Spleen (tissue), 11 donors: ENCODE results near the gene CNIH3. TPM values are rescaled to one million over a fixed set of nuclear protein-coding genes. Genes with fewer than 3 reads are reported as not detected.

Experiments
- DNase-seq: peaks from one replicate; pipeline ENCODE4 v3.0.0-alpha.2; 2020
- H3K27ac ChIP-seq, 8 donors: fragments of 200-600 bp; sonication (generic) in 7 of 8; 1 replicate in 4 of 8; 2 replicates in 4 of 8; pipeline versions ENCODE4 v1.5.0 to v1.8.0; 2016 to 2021; ENCODE audit warnings: inconsistent platforms in 4 of 8, mild to moderate bottlenecking in 4 of 8, moderate library complexity in 1 of 8
- H3K27me3 ChIP-seq, 7 donors: fragments of 200-600 bp; sonication (generic) in 6 of 7; replicated peaks in 1 of 7; 1 replicate in 4 of 7; 2 replicates in 3 of 7; pipeline versions ENCODE4 v1.5.0 to v1.8.0; 2016 to 2021; ENCODE audit warnings: inconsistent platforms in 3 of 7, mild to moderate bottlenecking in 1 of 7
- H3K36me3 ChIP-seq, 6 donors: fragments of 200-600 bp; sonication (generic) in 5 of 6; 1 replicate in 4 of 6; 2 replicates in 2 of 6; pipeline versions ENCODE4 v1.5.0 to v1.8.0; 2016 to 2021; ENCODE audit warnings: inconsistent platforms in 2 of 6
- H3K4me1 ChIP-seq, 6 donors: fragments of 200-600 bp; sonication (generic) in 5 of 6; 1 replicate in 3 of 6; 2 replicates in 3 of 6; pipeline versions ENCODE4 v1.5.0 to v1.8.0; 2016 to 2021; ENCODE audit warnings: inconsistent platforms in 3 of 6
- H3K4me3 ChIP-seq, 8 donors: fragments of 200-600 bp; sonication (generic) in 7 of 8; 1 replicate in 4 of 8; 2 replicates in 4 of 8; pipeline versions ENCODE4 v1.5.0 to v1.8.0; 2016 to 2021; ENCODE audit warnings: inconsistent platforms in 4 of 8, mild to moderate bottlenecking in 4 of 8, moderate library complexity in 2 of 8
- H3K9me3 ChIP-seq, 8 donors: fragments of 200-600 bp; sonication (generic) in 7 of 8; 1 replicate in 4 of 8; 2 replicates in 4 of 8; pipeline versions ENCODE4 v1.5.0 to v1.8.0; 2016 to 2021; ENCODE audit warnings: inconsistent platforms in 4 of 8
- POLR2A ChIP-seq, 3 donors: fragments of 450-650 bp; IDR thresholded peaks; one replicate each; pipeline ENCODE4 v1.5.1; 2017; ENCODE audit warnings: antibody characterized with exemption in 3 of 3, mild to moderate bottlenecking in 1 of 3
- POLR2AphosphoS5 ChIP-seq, 3 donors: sonication (generic); formaldehyde crosslinking; IDR thresholded peaks; one replicate each; pipeline ENCODE4 v1.5.1; 2017; ENCODE audit warnings: antibody characterized with exemption in 3 of 3
- WGBS, 5 donors: extraction: QIAGEN DNeasy Blood & Tissue Kit in 3 of 5; methylation state at CpG; one replicate each; pipeline versions ENCODE4 v1.1.5 to v1.1.7; 2013 to 2018; 5-methylcytosine and 5-hydroxymethylcytosine counted together
- intact Hi-C: fragments of 100-400 bp; cut with DNase I; formaldehyde crosslinking; loops from one replicate; pipeline ENCODE4 v1.15.0; 2023; ENCODE audit warnings: low total_unique reads
- polyA plus RNA-seq, 3 donors: library from polyadenylated mRNA; stranded (reverse); fragments of 200-250 nt; gene quantifications; one replicate each; pipeline ENCODE4 v1.2.1, GENCODE V29; 2013
- total RNA-seq, 7 donors: library from RNA; depleted of rRNA in 3 of 7; stranded (reverse); fragments of >200 nt in 3 of 7; fragmentation: NEBNext Ultra II Directional in 4 of 7; extraction: Animal tissue kit (Norgen Biotek cat#: 25700) in 4 of 7; gene quantifications; one replicate each; pipeline versions ENCODE4 v1.1.0 to v1.2.1, GENCODE V29; 2016 to 2021
- TF ChIP-seq, protein P1 (sequence below), 11 experiments: fragments of 200-600 bp in 7 of 11; fragments of 450-650 bp in 4 of 11; sonication (generic) in 4 of 11; IDR thresholded peaks in 8 of 11; conservative IDR thresholded peaks in 3 of 11; 1 replicate in 7 of 11; 2 replicates in 4 of 11; pipeline versions ENCODE4 v1.4.0 to v1.8.0; 2016 to 2021; ENCODE audit warnings: antibody characterized with exemption in 11 of 11, inconsistent platforms in 4 of 11, mild to moderate bottlenecking in 1 of 11
- donor health status: healthy with polysubstance abuse.
- donor health status: DM: no; HTN: no; CAD: no; lungs with moderate emphysema.
- donor health status: DM: no; HTN: no; CAD: no.
- donor health status: Bipolar disorder and iron deficiency.
- donor health status: healthy.
- donor health status: DM: no; HTN: no; CAD: no.
- donor health status: DM: yes; HTN: yes; CAD: no.

Gene CNIH3
- total and polyA plus RNA-seq, 10 donors, result 0.68 to 4.1 (median 2.0) TPM

DNA sequence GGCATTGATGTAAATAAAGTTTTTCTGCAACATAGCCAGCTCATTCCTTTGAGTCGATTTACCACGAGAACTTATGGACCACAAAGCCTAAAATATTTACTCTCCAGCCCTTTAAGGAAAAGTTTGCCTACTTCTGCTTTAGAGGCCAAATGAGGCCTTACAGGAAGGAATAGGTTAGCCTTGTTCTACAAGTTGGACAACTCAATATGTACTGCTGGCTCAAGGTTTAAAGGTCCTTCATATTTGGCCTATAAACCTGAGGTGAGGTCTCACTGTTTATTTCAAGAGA lies 168.9 kb downstream of the CNIH3 start:
- H3K36me3 ChIP-seq, result no peaks in the 10 kb centered on the region
- H3K4me3 ChIP-seq, result no peak overlapping the region
- WGBS, 5 donors, result 46 to 64% (median 51%) methylated on average over 2 of the region's 2 CpGs
- H3K4me1 ChIP-seq, result peaks cover 0 to 15% (median 4%) of the 10 kb centered on the region in 6 donors
- intact Hi-C loops, result no loop called here
- TF ChIP-seq, protein P1, sequence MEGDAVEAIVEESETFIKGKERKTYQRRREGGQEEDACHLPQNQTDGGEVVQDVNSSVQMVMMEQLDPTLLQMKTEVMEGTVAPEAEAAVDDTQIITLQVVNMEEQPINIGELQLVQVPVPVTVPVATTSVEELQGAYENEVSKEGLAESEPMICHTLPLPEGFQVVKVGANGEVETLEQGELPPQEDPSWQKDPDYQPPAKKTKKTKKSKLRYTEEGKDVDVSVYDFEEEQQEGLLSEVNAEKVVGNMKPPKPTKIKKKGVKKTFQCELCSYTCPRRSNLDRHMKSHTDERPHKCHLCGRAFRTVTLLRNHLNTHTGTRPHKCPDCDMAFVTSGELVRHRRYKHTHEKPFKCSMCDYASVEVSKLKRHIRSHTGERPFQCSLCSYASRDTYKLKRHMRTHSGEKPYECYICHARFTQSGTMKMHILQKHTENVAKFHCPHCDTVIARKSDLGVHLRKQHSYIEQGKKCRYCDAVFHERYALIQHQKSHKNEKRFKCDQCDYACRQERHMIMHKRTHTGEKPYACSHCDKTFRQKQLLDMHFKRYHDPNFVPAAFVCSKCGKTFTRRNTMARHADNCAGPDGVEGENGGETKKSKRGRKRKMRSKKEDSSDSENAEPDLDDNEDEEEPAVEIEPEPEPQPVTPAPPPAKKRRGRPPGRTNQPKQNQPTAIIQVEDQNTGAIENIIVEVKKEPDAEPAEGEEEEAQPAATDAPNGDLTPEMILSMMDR (IDR thresholded peaks at IDR 0.05 in 8 of 11, conservative IDR thresholded peaks at IDR 0.05 in 3 of 11), result no peak
- no peak for TF ChIP-seq POLR2A (IDR thresholded peaks at IDR 0.05)
- no peak for TF ChIP-seq POLR2AphosphoS5 (IDR thresholded peaks at IDR 0.05)
- H3K27ac ChIP-seq, result peak overlapping the region in 1 of 8 donors; percentile 61
- DNase-seq, result no peak
- no peaks in the 10 kb centered on the region for H3K27me3 ChIP-seq
- no peaks in the 10 kb centered on the region for H3K9me3 ChIP-seq

DNA sequence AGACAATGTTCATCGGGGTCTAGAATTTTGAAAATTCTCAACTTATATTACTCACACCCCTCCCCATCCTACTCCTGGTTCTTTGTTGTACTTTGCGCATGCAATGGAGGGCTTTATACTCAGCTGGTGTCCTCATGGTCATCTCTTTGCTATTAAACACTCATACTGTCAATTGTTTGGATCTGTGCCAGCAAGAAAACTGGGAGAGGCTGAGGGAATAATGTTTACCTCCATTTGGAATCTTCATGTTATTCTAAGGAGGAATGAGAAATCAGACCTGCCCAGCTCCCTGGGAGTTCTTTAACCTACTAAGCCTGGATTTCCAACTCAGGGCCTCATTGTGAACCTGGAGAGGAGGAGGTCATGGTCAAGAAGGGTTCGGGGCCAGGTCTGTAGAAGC lies 169.5 kb downstream of the CNIH3 start:
- Histone ChIP-seq H3K4me1 (peaks cover 0 to 15% (median 4%) of the 10 kb centered on the region in 6 donors), H3K27me3 (no peaks in the 10 kb centered on the region), H3K9me3 (no peaks in the 10 kb centered on the region), H3K4me3 (no peak overlapping the region), H3K36me3 (no peaks in the 10 kb centered on the region), H3K27ac (no peak overlapping the region)
- no peak for DNase-seq
- TF ChIP-seq, protein P1 (IDR thresholded peaks at IDR 0.05 in 8 of 11, conservative IDR thresholded peaks at IDR 0.05 in 3 of 11), result no peak
- TF ChIP-seq POLR2A (IDR thresholded peaks at IDR 0.05), result no peak
- no peak for TF ChIP-seq POLR2AphosphoS5 (IDR thresholded peaks at IDR 0.05)
- intact Hi-C loops, result no loop called here
- 88 to 98% (median 92%) methylated on average over 3 of the region's 3 CpGs for WGBS, 5 donors

DNA sequence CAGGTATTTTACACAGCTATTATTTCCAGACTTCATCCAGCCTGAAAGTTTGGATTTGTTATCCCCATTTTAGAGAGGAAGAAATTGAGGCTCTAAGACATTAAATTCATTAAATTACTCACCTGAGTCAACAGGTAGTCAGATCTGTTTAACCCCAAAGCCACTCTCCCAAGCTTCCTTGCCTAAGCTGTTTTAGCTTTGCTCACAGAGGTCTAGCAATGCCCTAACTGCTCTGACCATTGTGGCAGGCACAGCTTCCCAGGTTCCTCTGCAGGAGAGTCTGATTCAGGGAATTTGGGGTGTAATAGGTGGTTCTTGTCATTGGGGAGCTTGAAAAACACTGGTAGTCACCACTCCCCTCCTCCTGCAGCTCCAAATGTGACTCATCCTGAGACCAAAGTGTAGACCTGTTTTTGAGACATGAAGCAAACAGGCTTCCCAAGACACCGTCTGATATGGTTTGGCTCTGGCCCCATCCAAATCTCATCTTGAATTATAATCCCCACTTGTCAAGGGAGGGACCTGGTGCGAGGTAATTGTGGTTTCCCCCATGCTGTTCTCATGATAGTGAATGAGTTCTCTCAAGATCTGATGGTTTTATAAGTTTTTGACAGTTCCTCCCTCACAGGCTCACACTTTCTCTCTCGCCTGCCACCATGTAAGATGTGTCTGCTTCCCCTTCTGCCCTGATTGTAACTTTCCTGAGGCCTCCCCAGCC lies 170.6 kb downstream of the CNIH3 start:
- H3K27ac ChIP-seq, result no peak overlapping the region
- H3K27me3 ChIP-seq, result no peaks in the 10 kb centered on the region
- H3K9me3 ChIP-seq, result no peaks in the 10 kb centered on the region
- intact Hi-C loops, result no loop called here
- WGBS, 5 donors, result 64 to 83% (median 76%) methylated on average over 3 of the region's 3 CpGs
- DNase-seq, result no peak
- no peaks in the 10 kb centered on the region for H3K36me3 ChIP-seq
- TF ChIP-seq, protein P1 (IDR thresholded peaks at IDR 0.05 in 8 of 11, conservative IDR thresholded peaks at IDR 0.05 in 3 of 11), result no peak
- TF ChIP-seq POLR2A (IDR thresholded peaks at IDR 0.05), result no peak
- no peak for TF ChIP-seq POLR2AphosphoS5 (IDR thresholded peaks at IDR 0.05)
- H3K4me1 ChIP-seq, result peaks cover 0 to 15% (median 4%) of the 10 kb centered on the region in 6 donors
- H3K4me3 ChIP-seq, result no peak overlapping the region

DNA sequence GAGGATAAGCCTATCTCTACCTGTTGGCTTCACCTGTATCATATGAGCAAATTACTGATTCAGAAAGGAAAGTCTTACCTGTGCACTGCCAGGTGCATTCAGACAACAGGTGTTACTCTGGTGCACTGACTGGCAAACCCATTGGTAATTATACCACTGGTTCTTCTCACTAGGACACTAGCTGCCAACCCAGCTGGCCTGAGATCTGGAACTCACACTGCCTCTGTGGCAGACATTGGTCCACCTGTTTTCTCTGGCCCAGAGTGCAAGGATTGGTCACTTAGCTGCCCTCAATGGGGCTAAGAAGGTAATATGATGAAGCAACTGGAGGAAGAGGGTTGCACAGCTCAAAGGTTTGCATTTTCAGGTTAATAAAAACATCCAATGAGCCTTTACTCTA lies 173.2 kb downstream of the CNIH3 start:
- TF ChIP-seq POLR2A (IDR thresholded peaks at IDR 0.05) (no peak), POLR2AphosphoS5 (IDR thresholded peaks at IDR 0.05) (no peak)
- TF ChIP-seq, protein P1 (IDR thresholded peaks at IDR 0.05 in 8 of 11, conservative IDR thresholded peaks at IDR 0.05 in 3 of 11), result no peak
- Histone ChIP-seq H3K27ac (no peak overlapping the region), H3K27me3 (no peaks in the 10 kb centered on the region), H3K36me3 (no peaks in the 10 kb centered on the region), H3K4me1 (no peaks in the 10 kb centered on the region), H3K4me3 (no peak overlapping the region), H3K9me3 (no peaks in the 10 kb centered on the region)
- DNase-seq, result no peak
- intact Hi-C loops, result no loop called here

Other genes starting within 250 kb of the CNIH3 start
- gene WDR26, start 181.5 kb upstream of the CNIH3 start, total RNA-seq, result 100 to 1,000 TPM; 107 to 148 (median 129) TPM
- gene WDR26, start 181.5 kb upstream of the CNIH3 start, polyA plus RNA-seq, result 10 to 100 TPM; 22.0 to 36.6 (median 29.0) TPM